OCI-LY1 (cell line): ENCODE data around the gene FBLN2.

Experiments used
- H2AFZ ChIP-seq: fragments of 200-600 bp; sonication (generic), shearing (Covaris generic); 2 replicates; pipeline ENCODE4 v1.6.0; 2014; ENCODE audit warnings: antibody characterized with exemption, mild to moderate bottlenecking, low read length
- H3F3A ChIP-seq: fragments of 200-600 bp; sonication (generic), shearing (Covaris generic); 2 replicates; pipeline ENCODE4 v1.6.0; 2014; ENCODE audit warnings: mild to moderate bottlenecking, antibody characterized with exemption, low read length, moderate library complexity; ENCODE audit not compliant: insufficient read depth
- H3K27ac ChIP-seq: fragments of 200-600 bp; sonication (generic); 2 replicates; pipeline ENCODE4 v1.5.1; 2014; ENCODE audit warnings: low read length, mixed run types, mild to moderate bottlenecking, low read depth; ENCODE audit not compliant: poor library complexity, severe bottlenecking
- H3K27me3 ChIP-seq: fragments of 200-600 bp; sonication (generic); 2 replicates; pipeline ENCODE4 v1.6.0; 2014; ENCODE audit warnings: antibody characterized with exemption, mild to moderate bottlenecking, low read length, moderate library complexity; ENCODE audit not compliant: insufficient read depth
- H3K36me3 ChIP-seq: fragments of 200-600 bp; sonication (generic); 2 replicates; pipeline ENCODE4 v1.6.1; 2014; ENCODE audit warnings: mild to moderate bottlenecking, antibody characterized with exemption, low read length, moderate library complexity, mixed read lengths; ENCODE audit not compliant: insufficient read depth
- H3K4me1 ChIP-seq: fragments of 200-600 bp; sonication (generic); 2 replicates; pipeline ENCODE4 v1.5.1; 2014; ENCODE audit warnings: mild to moderate bottlenecking, low read length, moderate library complexity; ENCODE audit not compliant: insufficient read depth, severe bottlenecking
- H3K4me2 ChIP-seq: fragments of 200-600 bp; sonication (generic), shearing (Covaris generic); 2 replicates; pipeline ENCODE4 v1.6.1; 2014; ENCODE audit warnings: low read length
- H3K4me3 ChIP-seq: fragments of 200-600 bp; sonication (generic); 2 replicates; pipeline ENCODE4 v1.5.1; 2014; ENCODE audit warnings: low read length, low read depth, mild to moderate bottlenecking, mixed read lengths; ENCODE audit not compliant: poor library complexity, severe bottlenecking
- H3K79me2 ChIP-seq: fragments of 200-600 bp; shearing (Covaris generic); 2 replicates; pipeline ENCODE4 v1.6.1; 2016; ENCODE audit warnings: mixed run types, low read length, mixed read lengths; ENCODE audit not compliant: insufficient read depth
- H3K9ac ChIP-seq: fragments of 200-600 bp; sonication (generic), shearing (Covaris generic); 2 replicates; pipeline ENCODE4 v1.6.1; 2014; ENCODE audit warnings: mild to moderate bottlenecking, low read length, mixed read lengths
- H3K9me2 ChIP-seq: fragments of 200-600 bp; sonication (generic), shearing (Covaris generic); 2 replicates; pipeline ENCODE4 v1.6.1; 2014; ENCODE audit warnings: low read depth, mild to moderate bottlenecking, low read length, mixed read lengths
- H3K9me3 ChIP-seq: fragments of 200-600 bp; shearing (Covaris generic); 2 replicates; pipeline ENCODE4 v1.6.1; 2014; ENCODE audit warnings: low read length, mixed read lengths
- H4K20me1 ChIP-seq: fragments of 200-600 bp; sonication (generic), shearing (Covaris generic); 2 replicates; pipeline ENCODE4 v1.6.0; 2016; ENCODE audit warnings: mild to moderate bottlenecking, low read length; ENCODE audit not compliant: insufficient read depth
- CTCF ChIP-seq: fragments of 200-600 bp; sonication (generic), shearing (Covaris generic); IDR thresholded peaks from 2 replicates; pipeline ENCODE4 v1.5.1; 2017; ENCODE audit warnings: mild to moderate bottlenecking, antibody characterized with exemption, low read length, moderate library complexity, mixed read lengths
- EZH2 ChIP-seq: fragments of 200-600 bp; sonication (generic), shearing (Covaris generic); IDR thresholded peaks from 2 replicates; pipeline ENCODE4 v1.8.0; 2017; ENCODE audit warnings: borderline replicate concordance, mixed run types, mild to moderate bottlenecking, antibody characterized with exemption, low read length, moderate library complexity, mixed read lengths

The FBLN2 gene

GRCh38 chr3:13552857-13553652 lies 4.1 kb downstream of the FBLN2 start:
- Histone ChIP-seq H3K79me2 (no peaks in the 10 kb centered on the region), H3K4me1 (no peaks in the 10 kb centered on the region), H3K4me2 (no peak overlapping the region), H3K27ac (no peak overlapping the region), H4K20me1 (no peaks in the 10 kb centered on the region), H2AFZ (no peak overlapping the region), H3K4me3 (no peak overlapping the region), H3K9me3 (no peaks in the 10 kb centered on the region), H3F3A (no peaks in the 10 kb centered on the region), H3K27me3 (no peaks in the 10 kb centered on the region), H3K36me3 (no peaks in the 10 kb centered on the region), H3K9me2 (no peaks in the 10 kb centered on the region), H3K9ac (no peak overlapping the region)
- TF ChIP-seq CTCF (no peak), EZH2 (no peak)

- no peaks in the 10 kb centered on the region for H3K79me2 ChIP-seq
These were observed 4.8 kb downstream of the FBLN2 start for GRCh38 chr3:13553686-13554085.

GRCh38 chr3:13555753-13556152 lies 6.8 kb downstream of the FBLN2 start:
- Histone ChIP-seq H3K9me3 (no peaks in the 10 kb centered on the region), H3K27ac (no peak overlapping the region), H3K4me1 (no peaks in the 10 kb centered on the region), H3K9ac (no peak overlapping the region), H3K4me3 (no peak overlapping the region), H3K36me3 (no peaks in the 10 kb centered on the region), H3K27me3 (no peaks in the 10 kb centered on the region), H3F3A (no peaks in the 10 kb centered on the region), H3K4me2 (no peak overlapping the region), H3K9me2 (no peaks in the 10 kb centered on the region), H2AFZ (no peak overlapping the region), H3K79me2 (no peaks in the 10 kb centered on the region), H4K20me1 (no peaks in the 10 kb centered on the region)
- no peak for TF ChIP-seq CTCF

More at GRCh38 chr3:13553686-13554085, 4.8 kb downstream of the FBLN2 start:
- no peaks in the 10 kb centered on the region for H3K36me3 ChIP-seq
- H3K9me2 ChIP-seq: no peaks in the 10 kb centered on the region
- H3K27ac ChIP-seq: no peak overlapping the region
- H3K27me3 ChIP-seq: no peaks in the 10 kb centered on the region
- no peak for TF ChIP-seq CTCF
- TF ChIP-seq EZH2: no peak
- no peaks in the 10 kb centered on the region for H3K9me3 ChIP-seq
- no peak overlapping the region for H3K9ac ChIP-seq
- H4K20me1 ChIP-seq: no peaks in the 10 kb centered on the region
- no peaks in the 10 kb centered on the region for H3K4me1 ChIP-seq
- H3K4me2 ChIP-seq: no peak overlapping the region
- no peak overlapping the region for H3K4me3 ChIP-seq
- H2AFZ ChIP-seq: no peak overlapping the region
- no peaks in the 10 kb centered on the region for H3F3A ChIP-seq
